NCI-H526 treated with DMSO at 0.1 percent for 48 hours (cell line): Measurements from ENCODE around the gene CHMP4B.

Source experiments
- DNase-seq: peaks from one replicate; lab custom pipeline; 2025; lab: John Stamatoyannopoulos, UW

The CHMP4B gene

DNA sequence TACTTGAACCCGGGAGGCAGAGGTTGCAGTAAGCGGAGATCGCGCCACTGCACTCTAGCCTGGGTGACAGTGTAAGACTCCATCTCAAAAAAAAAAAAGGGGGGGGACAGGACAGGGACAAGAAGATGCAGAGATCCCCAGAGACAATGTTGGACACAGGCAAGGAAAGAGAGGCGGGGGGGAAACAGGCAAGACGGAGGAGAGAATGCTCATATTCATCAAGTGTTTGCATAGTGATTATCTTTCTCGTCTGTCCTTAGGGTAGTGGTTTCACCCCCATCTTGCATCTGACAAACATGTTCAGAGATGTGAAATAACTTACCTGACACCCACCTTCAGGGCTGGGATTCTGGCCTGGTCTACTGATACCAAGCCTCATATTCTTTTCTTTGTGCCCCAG lies 29.0 kb downstream of the CHMP4B start:
- peak; percentile 6 for DNase-seq

DNA sequence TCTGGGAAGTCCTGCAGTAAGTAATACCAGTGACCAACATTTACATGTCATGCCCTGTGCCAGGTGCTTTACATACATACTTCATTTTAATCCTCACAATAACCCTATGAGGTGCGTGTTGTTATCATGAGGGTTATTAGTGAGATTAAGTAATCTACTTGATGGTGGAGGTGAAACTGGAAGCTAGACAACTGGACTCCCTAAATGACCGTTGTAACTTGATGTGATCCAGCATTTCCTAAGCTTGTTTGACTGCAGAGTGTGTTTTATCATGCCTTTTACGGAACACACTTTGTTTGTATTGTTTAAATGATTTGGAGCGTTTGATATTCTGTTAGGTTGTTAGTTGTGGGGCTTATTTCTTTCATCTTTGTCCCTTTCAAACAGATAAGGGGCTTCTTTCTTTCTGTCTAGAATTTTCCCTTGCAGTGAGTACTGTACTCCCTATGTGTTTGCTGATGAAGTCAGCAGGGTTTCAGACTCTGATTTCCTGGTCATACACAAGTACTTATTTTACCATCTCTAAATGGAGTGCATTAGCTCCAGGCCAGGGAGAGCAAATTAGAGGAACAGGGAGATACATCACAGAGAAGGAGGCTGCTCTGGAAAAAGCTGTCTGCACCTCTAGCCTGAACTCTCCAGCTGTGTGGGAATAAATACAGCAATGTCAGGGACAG lies 29.7 kb downstream of the CHMP4B start:
- DNase-seq: peak; percentile 20

DNA sequence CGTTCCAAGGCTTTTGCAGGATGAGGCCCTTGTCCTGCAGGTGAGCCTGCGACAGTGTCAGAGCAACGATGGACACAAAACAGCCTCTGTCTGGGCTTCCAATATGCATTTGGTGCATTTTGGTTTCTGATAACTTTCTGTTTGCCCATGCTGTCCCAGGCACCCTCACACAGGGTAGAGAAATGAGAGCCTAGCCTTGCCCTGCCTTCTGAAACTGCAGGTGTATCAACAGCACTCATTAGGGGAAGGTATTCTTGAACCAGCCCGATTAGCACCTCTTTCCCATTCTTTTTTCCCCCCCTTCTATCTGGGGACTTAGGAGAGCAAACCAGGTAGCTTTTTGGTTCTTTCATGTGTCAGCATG lies 30.3 kb downstream of the CHMP4B start:
- DNase-seq: no peak

DNA sequence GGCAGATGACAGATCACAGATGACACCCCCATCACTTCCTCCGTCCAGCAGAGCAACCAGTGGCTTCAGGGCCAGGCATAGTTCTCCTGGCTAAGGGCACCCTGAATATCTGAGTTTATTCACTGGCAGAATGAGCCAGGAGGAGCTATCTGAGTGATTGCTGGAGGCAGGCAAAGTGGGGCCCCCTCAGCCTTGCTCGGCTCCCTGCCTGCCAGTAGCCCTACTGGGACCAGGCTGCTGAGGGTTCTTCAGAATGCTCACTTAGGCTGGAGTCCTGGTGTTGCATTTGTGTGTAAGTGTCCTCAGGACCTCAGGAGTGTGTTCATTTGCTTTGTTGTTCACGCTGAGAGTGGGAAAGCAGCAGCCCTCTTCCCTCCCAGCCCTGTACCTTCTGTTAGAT lies 31.2 kb downstream of the CHMP4B start:
- DNase-seq: no peak

DNA sequence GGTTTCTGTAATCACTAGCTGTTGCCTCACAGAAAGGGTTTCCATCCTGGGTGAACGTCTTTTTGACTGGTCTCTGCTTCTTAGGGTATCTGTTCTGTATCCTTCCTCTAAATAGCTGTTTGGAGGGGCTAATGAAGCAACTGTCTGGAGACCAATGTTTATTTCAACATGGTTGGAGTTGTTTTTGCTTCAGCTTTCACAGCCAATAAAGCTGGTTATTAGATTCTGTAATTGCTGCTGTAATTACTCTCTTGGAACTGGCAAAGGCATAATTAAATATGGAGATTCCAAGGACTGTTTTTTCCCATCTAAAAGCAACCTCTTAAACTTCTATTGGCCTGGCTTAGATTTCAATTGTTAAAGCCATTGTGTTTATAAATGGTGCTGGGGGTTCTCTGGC lies 31.9 kb downstream of the CHMP4B start:
- no peak for DNase-seq

DNA sequence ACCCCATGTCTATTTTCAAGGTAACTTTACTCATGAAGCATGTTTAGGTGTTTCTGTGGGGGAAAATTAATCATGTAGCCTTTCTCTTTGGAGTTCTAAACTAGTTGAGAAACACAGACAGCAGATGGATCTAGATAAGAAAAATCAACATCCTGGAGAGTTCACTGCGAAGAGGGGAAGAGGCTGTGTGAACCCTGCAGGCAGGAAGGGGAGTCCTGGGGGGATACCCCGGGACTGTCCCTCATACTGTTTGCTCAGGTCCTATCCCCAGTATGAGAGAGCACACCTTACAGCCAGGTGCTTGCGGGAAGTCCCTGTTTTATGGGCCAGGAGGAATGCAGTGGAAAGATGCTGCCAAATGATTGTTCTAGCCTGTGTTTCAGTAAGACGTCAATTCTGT lies 32.7 kb downstream of the CHMP4B start:
- no peak for DNase-seq

DNA sequence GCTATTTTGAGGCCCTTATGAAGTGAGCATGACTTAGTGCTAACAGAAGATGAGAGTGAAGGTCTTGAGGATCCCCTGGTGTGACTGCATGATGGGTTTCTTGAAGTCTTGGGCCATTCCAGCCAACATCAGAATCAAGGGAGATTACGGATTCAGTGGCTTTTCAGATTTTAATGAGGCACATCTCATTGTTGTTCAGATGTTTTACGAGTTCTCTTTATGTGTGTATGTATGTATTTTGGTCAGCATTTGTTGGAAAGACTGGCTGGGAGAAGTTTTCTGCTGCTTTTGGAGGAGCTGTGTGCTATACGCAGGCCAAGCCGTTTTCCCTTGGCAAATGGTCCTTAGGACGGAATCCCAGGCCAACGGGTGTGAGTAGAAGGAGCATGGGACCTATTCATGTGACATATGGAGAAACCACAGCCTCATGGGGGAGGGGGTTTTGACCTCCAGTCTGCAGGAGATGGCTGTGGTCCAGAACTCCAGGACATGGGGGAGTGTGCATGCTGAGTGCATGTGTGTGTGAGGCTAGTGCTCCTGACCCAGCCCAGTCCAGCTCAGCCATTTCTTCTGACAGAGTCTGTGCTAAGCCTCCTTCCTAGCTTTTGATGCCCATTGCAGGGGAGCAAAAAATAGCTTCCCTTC lies 35.3 kb downstream of the CHMP4B start:
- no peak for DNase-seq

DNA sequence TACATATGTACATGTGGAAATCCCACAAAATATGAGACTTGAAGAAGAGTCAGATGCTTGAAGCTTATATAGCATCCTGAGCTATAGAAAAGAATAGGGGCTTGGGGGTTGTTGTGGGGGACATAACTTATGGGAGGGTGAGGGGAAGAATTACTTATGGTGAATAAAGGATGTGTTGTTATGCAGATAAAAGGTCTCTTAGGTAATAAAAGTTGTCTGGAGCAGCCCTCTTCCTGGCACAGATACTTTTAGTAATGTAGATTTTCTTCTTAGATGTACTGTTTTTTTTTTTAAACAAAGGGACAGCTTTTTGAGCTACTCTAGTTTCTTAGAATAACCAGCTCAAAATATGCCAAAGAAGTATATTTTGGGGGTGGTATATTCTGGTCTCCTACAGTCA lies 35.9 kb downstream of the CHMP4B start:
- DNase-seq: no peak

DNA sequence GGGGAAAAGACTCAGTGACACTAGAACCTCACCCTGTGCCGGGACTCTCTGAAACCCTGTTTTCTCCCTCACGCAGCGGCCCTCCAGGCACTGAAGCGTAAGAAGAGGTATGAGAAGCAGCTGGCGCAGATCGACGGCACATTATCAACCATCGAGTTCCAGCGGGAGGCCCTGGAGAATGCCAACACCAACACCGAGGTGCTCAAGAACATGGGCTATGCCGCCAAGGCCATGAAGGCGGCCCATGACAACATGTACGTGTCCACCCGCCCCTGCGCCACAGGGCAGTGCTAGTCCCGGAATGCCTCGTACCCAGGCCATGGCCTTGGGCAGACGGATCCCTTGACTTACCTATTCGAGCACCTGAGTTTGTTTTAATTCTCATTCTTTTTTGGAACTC lies 37.2 kb downstream of the CHMP4B start:
- no peak for DNase-seq

DNA sequence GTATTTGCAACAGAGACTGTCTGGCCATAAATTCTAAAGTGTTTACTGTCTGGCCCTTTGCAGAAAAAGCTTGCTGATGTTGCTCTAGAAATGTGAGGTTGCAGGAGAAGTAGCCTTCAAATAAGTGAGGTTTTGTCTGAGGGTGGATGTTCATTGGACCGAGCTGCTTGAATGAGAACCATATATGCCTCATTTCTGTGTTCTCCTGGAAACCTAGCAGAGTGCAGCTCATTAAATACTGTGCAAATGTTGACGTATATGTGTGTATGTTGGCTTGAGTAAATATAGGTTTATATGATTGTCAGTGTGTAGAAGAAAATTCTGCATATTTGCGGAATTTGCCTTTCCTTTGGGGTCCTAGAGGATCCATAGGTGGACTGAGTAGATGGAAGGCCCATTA lies 39.0 kb downstream of the CHMP4B start:
- no peak for DNase-seq

DNA sequence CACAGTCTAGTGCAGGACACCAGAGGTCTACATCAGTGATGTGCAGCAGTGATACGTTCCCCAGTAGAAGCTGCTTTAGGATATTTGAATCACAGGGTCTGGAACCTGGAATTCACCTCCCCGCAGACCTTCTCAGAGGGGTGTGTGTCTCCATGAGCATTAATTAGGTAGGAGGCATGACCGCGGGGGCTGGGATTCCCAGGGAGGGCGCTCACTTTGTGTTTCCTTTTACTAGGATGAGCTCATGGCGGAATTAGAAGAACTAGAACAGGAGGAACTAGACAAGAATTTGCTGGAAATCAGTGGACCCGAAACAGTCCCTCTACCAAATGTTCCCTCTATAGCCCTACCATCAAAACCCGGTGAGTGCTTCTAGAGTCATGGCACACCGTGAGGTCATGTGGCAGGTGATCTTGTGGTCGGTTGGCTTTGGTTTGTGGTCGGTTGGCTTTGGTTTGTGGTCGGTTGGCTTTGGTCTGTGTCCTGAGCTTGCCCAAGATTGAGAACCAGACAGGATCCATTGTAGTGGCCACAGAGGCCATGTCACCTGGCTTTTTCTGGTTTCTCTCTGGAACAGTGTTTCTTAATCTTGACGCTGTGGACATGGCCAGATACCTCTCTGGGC lies 40.8 kb downstream of the CHMP4B start:
- DNase-seq: no peak

DNA sequence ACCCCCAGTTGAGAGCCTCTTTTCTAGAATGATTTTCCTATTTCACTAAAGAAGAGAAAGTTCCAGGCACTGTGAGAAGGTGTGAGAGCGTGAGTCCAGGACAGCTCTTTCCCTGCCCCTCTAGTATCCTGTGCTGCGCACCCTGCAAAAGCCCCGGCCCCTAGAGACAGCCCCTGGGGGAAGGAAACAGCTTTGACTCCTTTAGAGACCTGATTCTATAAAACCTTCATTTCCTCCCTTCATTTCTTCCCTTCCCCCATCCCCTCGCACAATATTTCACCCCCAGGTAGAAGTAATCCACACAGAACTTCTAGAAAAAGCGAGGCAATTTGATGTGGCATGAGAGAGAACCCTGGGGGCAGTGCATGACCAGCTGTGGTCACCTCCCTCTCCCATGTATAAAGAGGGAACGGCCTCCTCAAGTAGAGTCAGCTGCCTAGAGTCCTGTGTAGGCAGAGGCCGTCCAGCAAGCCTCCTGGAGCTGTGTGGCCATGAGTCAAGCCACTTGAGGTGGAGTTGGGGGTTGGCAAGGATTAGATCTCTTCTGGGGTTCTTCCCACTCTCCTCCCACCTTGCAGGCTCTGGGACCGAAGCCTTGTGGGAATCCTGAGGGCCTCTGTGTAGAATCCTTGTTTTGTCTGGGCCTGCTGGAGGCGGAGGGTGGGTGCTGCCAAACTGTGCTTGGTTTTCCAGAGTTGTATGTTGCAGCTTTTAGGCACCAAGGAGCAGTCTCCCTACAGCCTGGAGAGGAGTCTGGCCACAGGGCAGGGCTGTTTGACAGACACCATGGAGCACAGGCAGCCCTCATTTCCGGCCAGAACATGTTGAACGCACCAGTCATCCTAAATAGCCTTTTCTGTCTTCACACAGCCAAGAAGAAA lies 41.7 kb downstream of the CHMP4B start:
- DNase-seq: no peak

DNA sequence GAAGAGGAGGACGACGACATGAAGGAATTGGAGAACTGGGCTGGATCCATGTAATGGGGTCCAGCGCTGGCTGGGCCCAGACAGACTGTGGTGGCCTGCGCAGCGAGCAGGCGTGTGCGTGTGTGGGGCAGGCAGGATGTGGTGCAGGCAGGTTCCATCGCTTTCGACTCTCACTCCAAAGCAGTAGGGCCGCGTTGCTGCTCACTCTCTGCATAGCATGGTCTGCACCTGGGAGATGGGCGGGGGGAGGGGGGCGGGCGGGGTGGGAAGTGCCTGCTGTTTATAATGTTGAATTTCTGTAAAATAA lies 42.3 kb downstream of the CHMP4B start:
- DNase-seq: no peak

DNA sequence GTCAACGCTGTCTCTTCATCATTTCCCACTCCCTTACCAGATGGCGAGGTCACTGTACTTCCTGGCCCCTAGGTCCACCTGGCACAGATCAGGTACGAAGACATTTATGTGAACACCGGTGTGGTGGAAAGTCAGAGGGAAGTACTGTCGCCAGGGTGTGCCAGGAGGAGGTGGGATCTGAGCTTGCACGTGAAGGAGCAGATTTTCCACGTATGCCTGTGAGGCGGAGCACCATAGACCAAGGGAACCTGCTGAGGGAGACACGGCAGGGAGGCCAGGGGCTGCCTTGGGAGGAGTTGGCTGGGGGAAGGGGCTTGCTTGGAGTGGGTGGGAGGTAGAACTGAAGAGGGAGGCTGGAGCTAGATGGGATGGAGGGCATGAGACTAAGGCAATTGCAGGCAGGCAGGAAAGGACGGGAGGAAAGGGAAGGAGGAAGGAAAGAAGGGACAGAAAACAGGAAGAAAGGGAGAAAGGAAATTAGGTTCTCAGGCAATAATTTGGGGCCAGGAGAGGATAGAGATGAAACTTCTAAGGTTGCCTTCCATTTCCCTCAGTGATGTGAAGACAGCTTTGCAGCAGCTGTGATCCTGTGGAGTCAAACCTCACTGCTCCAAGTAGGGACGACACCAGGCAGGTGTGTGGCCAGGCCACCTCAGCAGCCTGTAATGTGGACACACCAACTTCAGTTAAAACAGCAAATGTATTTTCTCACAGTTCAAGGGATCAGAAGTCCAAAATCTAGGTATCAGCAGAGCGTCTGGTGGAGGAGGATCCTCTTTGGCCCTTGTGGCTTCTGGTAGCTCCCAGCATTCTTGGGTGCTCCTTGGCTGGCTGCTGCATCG lies 46.8 kb downstream of the CHMP4B start:
- no peak for DNase-seq

DNA sequence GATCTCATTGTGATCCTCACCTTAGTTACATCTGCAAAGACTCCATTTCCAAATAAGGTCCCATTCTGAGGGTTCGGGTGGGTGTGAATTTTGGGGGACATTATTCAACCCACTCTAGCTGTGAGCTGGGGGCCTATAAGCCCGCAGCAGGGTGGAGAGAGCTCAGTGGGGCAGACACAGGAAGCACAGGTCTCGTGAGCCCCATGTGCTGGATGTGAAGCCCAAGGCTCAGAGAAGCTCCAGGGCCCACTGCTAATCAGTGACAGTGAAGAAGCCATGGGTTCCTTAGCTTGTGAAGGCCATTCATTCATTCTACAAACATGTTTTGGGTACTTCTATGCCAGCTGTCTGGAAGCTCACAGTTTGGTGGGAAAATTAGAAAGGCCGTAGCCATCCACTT lies 47.5 kb downstream of the CHMP4B start:
- DNase-seq: no peak

DNA sequence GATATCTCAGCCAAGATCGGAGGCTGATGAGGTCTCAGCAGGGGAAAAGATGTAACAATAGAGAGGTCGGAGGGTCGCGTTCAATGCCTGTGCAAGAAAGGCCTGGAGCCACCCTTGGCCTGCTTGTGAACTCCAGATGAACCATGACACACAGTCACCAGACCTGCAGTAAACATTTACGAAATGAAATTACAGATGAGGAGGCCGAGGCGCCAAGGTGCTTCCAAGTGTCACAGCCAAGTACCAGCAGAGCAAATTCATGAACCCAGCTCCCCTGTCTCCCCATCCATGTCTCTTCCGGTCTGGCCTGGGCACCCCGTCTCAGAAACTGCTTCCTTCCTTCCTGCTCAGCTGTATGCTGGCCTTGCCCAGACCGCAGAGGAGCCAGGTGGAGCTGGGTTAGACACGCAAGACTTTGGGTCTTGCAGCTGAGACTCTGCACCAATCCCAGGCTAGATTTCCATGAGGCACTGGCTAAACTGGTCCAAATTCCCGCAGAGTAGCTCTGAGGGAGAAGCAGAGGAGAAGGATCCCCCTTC lies 48.1 kb downstream of the CHMP4B start:
- DNase-seq: no peak

DNA sequence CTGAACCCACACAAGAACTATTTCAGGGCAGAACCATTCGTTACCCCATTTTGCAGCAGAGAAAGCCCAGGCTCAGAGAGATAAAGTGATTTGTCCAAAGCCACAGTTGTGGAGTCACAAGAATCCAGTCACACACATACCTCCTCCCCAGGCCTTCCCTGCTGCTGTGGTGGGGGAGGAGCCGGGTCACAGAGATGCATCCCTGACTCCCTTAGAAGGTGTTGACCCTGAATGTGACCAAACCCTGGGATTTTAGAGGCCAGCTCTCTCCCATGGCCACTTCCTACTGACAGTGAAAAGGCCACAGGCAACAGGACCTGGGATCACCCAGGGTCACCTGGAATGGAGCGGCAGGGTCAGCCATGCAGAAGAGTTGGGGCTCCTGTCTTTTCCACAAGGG lies 48.6 kb downstream of the CHMP4B start:
- no peak for DNase-seq

DNA sequence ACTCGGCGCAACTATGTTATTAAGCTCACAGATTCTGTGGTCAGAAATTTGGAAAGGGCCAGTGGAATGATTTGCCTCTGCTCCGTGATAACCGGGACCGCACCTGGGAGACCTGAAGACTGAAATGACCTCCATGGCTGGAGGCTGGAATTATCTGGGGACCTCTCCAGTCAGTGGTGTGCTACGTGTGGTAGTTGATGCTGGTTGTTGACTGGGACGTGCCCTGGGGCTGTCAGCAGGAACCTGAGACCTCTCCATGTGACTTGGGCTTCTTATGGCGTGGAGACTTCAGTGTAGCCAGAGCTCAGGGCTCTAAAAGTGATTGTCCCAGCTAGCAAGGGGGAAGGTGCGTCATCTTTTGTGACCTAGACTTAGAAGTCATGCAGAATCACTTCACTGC lies 50.3 kb downstream of the CHMP4B start:
- DNase-seq: no peak

DNA sequence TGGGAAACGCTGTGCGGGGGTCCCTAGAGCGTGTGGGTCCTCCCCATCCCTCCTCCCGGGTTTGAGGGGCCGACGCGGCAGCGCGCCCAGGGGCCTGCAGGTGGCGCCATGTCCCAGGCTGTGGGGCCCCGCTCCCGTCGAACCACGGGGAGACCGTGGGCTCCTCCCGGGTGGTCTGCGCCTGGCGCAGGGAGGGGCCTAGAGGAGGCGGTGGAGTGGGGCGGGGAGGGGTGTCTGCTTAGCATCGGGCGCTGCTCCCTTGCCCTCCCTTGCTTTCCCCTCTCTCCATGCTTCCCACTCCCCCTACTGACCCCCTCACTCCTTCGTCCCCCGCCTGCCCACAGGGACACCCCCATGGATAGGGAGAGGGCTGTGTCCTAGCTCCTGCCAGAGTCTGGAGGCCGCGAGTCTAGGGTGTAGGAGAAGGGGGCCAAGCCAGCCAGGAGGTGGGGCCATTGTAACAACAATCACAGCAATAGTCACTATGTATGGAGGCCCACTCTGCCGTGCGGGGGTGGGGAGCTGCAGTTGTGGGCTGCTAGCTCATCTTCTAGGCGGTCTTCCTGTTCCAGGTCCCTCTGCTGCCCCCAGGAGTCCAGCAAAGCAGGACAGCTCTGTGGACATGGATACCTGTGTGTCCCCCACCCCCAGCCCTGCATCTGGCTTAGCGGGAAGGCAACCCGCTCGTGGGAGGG lies 51.7 kb downstream of the CHMP4B start:
- peak; percentile 23 for DNase-seq

DNA sequence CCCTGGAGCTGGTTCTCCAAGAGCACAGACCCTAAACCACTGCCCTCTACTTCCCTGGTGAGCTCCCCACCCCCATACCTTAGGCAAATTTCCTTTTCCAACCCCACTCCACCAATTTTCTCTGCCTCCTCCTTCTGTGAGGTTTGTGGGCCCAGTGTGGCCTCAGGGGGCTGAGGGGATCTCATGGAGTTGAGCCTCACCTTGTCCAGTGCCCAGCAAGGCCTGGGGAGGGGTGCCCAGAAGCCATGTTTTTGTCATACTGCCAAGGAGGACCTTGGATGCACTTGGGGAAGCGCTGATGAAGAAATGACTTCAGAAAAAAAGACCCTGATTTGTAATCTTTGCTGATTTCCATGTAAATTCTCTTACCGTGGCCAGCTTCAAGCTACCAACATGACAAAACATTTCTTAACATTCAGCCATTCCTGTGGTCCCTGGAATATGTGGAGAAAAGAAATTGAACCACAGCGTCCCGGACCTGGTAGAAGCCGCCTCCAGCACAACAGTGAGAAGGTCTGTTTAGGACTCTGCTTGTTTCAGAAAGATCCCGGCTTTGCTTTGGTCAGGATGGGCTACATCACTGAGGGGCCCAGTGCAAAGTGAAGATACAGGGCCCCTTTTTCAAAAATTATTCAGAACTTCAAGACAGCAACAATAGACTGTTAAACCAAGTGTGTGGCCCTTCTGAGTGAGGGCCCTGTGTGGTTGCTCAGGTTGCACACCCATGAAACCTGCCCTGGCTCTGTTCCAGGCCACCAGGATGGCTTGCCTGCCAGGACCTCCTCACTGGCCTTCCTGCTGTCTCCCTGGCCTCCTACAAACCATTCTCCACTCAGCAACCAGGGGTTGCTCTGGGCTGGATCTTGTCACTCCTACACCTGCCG lies 52.5 kb downstream of the CHMP4B start:
- DNase-seq: no peak
